IMR-90 (cell line): Measurements from ENCODE around the gene MUC6. TPM values are rescaled to one million over a fixed set of nuclear protein-coding genes. Genes with fewer than 3 reads are reported as not detected.

Source experiments
- ATAC-seq: fragments of 200-7000 bp; cut with Tn5 transposase; 2 replicates; pipeline ENCODE4 v1.9.1; 2020; ENCODE audit warnings: low read depth, mild to moderate bottlenecking, moderate library complexity
- BruUV-seq: library from RNA; stranded (reverse); fragments of 400-500 nt; replicated peaks from 2 replicates; lab custom pipeline; 2021; lab: Mats Ljungman, UMichigan
- CTCF ChIA-PET: fragments of 300-600 bp; formaldehyde crosslinking; extraction: SDS; loops from one replicate; lab custom pipeline; 2021; ENCODE audit warnings: antibody characterized with exemption; lab: Yijun Ruan, JAX
- POLR2A ChIA-PET: fragments of 300-600 bp; sonication (Branson Sonifier 250); formaldehyde crosslinking; loops from one replicate; lab custom pipeline; 2022; ENCODE audit warnings: antibody characterized with exemption; ENCODE audit not compliant: unreplicated experiment; lab: Charles Lee
- DNase-seq: peaks from one replicate; pipeline ENCODE4 v3.0.0; 2013
- H2AFZ ChIP-seq: replicated peaks from 2 replicates; pipeline ENCODE3; 2013; ENCODE audit warnings: low read length, mild to moderate bottlenecking; ENCODE audit not compliant: poor library complexity
- H2AK5ac ChIP-seq: 2 replicates; pipeline ENCODE4 v1.6.1; 2013; ENCODE audit warnings: low read depth, low read length, inconsistent platforms
- H2AK9ac ChIP-seq: replicated peaks from 2 replicates; pipeline ENCODE3; 2013; ENCODE audit warnings: mild to moderate bottlenecking, low read depth, low read length, moderate library complexity; ENCODE audit not compliant: poor library complexity
- H2BK120ac ChIP-seq: 2 replicates; pipeline ENCODE4 v1.6.1; 2013; ENCODE audit warnings: low read depth, low read length, inconsistent platforms
- H2BK15ac ChIP-seq: 3 replicates; pipeline ENCODE4 v1.6.1; 2013; ENCODE audit warnings: low read depth, low read length, inconsistent platforms
- H2BK20ac ChIP-seq: 2 replicates; pipeline ENCODE4 v1.6.1; 2013; ENCODE audit warnings: low read depth, mild to moderate bottlenecking, inconsistent platforms, low read length, moderate library complexity
- H2BK5ac ChIP-seq: 2 replicates; pipeline ENCODE4 v1.6.1; 2013; ENCODE audit warnings: mild to moderate bottlenecking, low read depth, low read length, inconsistent platforms; ENCODE audit not compliant: poor library complexity, severe bottlenecking
- H3K14ac ChIP-seq: replicated peaks from 2 replicates; pipeline ENCODE4 v1.6.1; 2013; ENCODE audit warnings: low read depth, low read length, inconsistent platforms
- H3K18ac ChIP-seq: 2 replicates; pipeline ENCODE4 v1.6.1; 2013; ENCODE audit warnings: low read depth, low read length, control low read depth
- H3K23ac ChIP-seq: 2 replicates; pipeline ENCODE4 v1.6.1; 2013; ENCODE audit warnings: low read depth, low read length, inconsistent platforms
- H3K27ac ChIP-seq: 2 replicates; pipeline ENCODE4 v1.5.1; 2013; ENCODE audit warnings: mild to moderate bottlenecking, control low read depth, low read length; ENCODE audit not compliant: insufficient read depth
- H3K27me3 ChIP-seq: 2 replicates; pipeline ENCODE4 v1.6.1; 2013; ENCODE audit warnings: low read length; ENCODE audit not compliant: control insufficient read depth, insufficient read depth
- H3K36me3 ChIP-seq: 2 replicates; pipeline ENCODE4 v1.6.1; 2013; ENCODE audit warnings: low read length, mixed read lengths; ENCODE audit not compliant: control insufficient read depth, insufficient read depth
- H3K4ac ChIP-seq: 2 replicates; pipeline ENCODE4 v1.6.1; 2013; ENCODE audit warnings: low read depth, low read length, inconsistent platforms
- H3K4me1 ChIP-seq: 2 replicates; pipeline ENCODE4 v1.6.1; 2013; ENCODE audit warnings: low read length, mixed read lengths; ENCODE audit not compliant: control insufficient read depth, insufficient read depth
- H3K4me2 ChIP-seq: 2 replicates; pipeline ENCODE4 v1.6.1; 2013; ENCODE audit warnings: low read depth, mild to moderate bottlenecking, control low read depth, low read length, moderate library complexity
- H3K4me3 ChIP-seq: 2 replicates; pipeline ENCODE4 v1.5.1; 2013; ENCODE audit warnings: low read depth, mild to moderate bottlenecking, control low read depth, low read length, moderate library complexity; ENCODE audit not compliant: insufficient read depth
- H3K56ac ChIP-seq: 2 replicates; pipeline ENCODE4 v1.6.1; 2013; ENCODE audit warnings: low read length, inconsistent platforms; ENCODE audit not compliant: insufficient read depth; ENCODE audit errors: extremely low read depth
- H3K79me1 ChIP-seq, 2 experiments: 2 replicates each; pipeline ENCODE4 v1.6.1; 2013; ENCODE audit warnings: low read length in 2 of 2, inconsistent platforms in 1 of 2, low read depth in 1 of 2
- H3K9ac ChIP-seq: 2 replicates; pipeline ENCODE4 v1.6.1; 2013; ENCODE audit warnings: low read depth, low read length, control low read depth
- H3K9me1 ChIP-seq: 2 replicates; pipeline ENCODE4 v1.6.1; 2013; ENCODE audit warnings: low read length, inconsistent platforms; ENCODE audit not compliant: insufficient read depth
- H3K9me3 ChIP-seq: 2 replicates; pipeline ENCODE4 v1.6.1; 2013; ENCODE audit warnings: low read length; ENCODE audit not compliant: control insufficient read depth, insufficient read depth
- H4K20me1 ChIP-seq: 2 replicates; pipeline ENCODE4 v1.6.1; 2013; ENCODE audit warnings: low read length, inconsistent platforms; ENCODE audit not compliant: insufficient read depth
- H4K5ac ChIP-seq: 2 replicates; pipeline ENCODE4 v1.6.1; 2013; ENCODE audit warnings: mild to moderate bottlenecking, low read depth, low read length, control low read depth
- H4K8ac ChIP-seq, 2 experiments: 2 replicates each; pipeline ENCODE4 v1.6.1; 2013; ENCODE audit warnings: low read depth in 2 of 2, low read length in 2 of 2, control low read depth in 1 of 2, inconsistent platforms in 1 of 2
- H4K91ac ChIP-seq: 2 replicates; pipeline ENCODE4 v1.6.1; 2013; ENCODE audit warnings: low read depth, low read length, inconsistent platforms; ENCODE audit not compliant: insufficient read depth
- BHLHE40 ChIP-seq: fragments of 150-350 bp; IDR thresholded peaks from 2 replicates; pipeline ENCODE4 v1.6.1; 2016; ENCODE audit warnings: mild to moderate bottlenecking, low read depth, low read length
- CHD1 ChIP-seq: IDR thresholded peaks from 2 replicates; pipeline ENCODE4 v1.6.1; 2012; ENCODE audit warnings: low read depth, low read length, improper control_type of control experiment
- FOS ChIP-seq: fragments of 150-350 bp; IDR thresholded peaks from 2 replicates; pipeline ENCODE4 v1.6.1; 2016; ENCODE audit warnings: low read depth, low read length
- MAFK ChIP-seq: IDR thresholded peaks from 2 replicates; pipeline ENCODE4 v1.6.1; 2012; ENCODE audit warnings: low read depth, low read length, improper control_type of control experiment
- MXI1 ChIP-seq: IDR thresholded peaks from 2 replicates; pipeline ENCODE4 v1.6.1; 2012; ENCODE audit warnings: low read depth, mild to moderate bottlenecking, low read length, moderate library complexity, borderline replicate concordance
- NFE2L2 ChIP-seq: fragments of 150-350 bp; IDR thresholded peaks from 2 replicates; pipeline ENCODE4 v1.6.1; 2016; ENCODE audit warnings: low read depth, mild to moderate bottlenecking, low read length
- POLR2A ChIP-seq: IDR thresholded peaks from 2 replicates; pipeline ENCODE4 v1.6.1; 2012; ENCODE audit warnings: mild to moderate bottlenecking, low read depth, low read length
- RAD21 ChIP-seq: IDR thresholded peaks from 2 replicates; pipeline ENCODE4 v1.6.1; 2012; ENCODE audit warnings: low read length, improper control_type of control experiment
- RCOR1 ChIP-seq: IDR thresholded peaks from 2 replicates; pipeline ENCODE4 v1.6.1; 2012; ENCODE audit warnings: mild to moderate bottlenecking, low read length, improper control_type of control experiment; ENCODE audit not compliant: insufficient replicate concordance
- RFX5 ChIP-seq: IDR thresholded peaks from 2 replicates; pipeline ENCODE4 v1.8.0; 2012; ENCODE audit warnings: low read depth, mild to moderate bottlenecking, low read length, moderate library complexity
- SMC3 ChIP-seq: fragments of 150-350 bp; IDR thresholded peaks from 2 replicates; pipeline ENCODE4 v1.6.1; 2016; ENCODE audit warnings: low read depth, mild to moderate bottlenecking, antibody characterized with exemption, low read length, moderate library complexity
- WGBS, 2 experiments: methylation state at CpG; one replicate each; pipeline versions ENCODE4 v1.1.5 to v1.1.7; 2013; ENCODE audit warnings: missing lambda C conversion rate in 2 of 2; ENCODE audit not compliant: insufficient read length in 1 of 2; ENCODE audit errors: extremely low coverage in 2 of 2; 5-methylcytosine and 5-hydroxymethylcytosine counted together
- dilution Hi-C: fragments of 300-500 bp; cut with HindIII; formaldehyde crosslinking; loops from one replicate; pipeline ENCODE4 v1.14.3; 2018; ENCODE audit warnings: low sequenced_read_pairs; ENCODE audit not compliant: unreplicated experiment
- in situ Hi-C: fragments of 300-500 bp; cut with MboI; formaldehyde crosslinking; loops from 3 replicates; pipeline ENCODE4 v1.14.3; 2019; ENCODE audit warnings: low sequenced_read_pairs, inconsistent platforms, mixed read lengths
- intact Hi-C: fragments of 100-400 bp; cut with micrococcal nuclease; formaldehyde crosslinking; loops from 2 replicates; pipeline ENCODE4 v1.10.0; 2022
- polyA plus RNA-seq, 3 experiments: library from polyadenylated mRNA; depleted of rRNA; stranded (reverse); fragments of >200 nt; gene quantifications; 2 replicates each; pipeline ENCODE4 v1.2.3, GENCODE V29; 2012; ENCODE audit warnings: low replicate concordance in 1 of 3
- total RNA-seq: library from RNA; depleted of rRNA; stranded (reverse); fragments of >200 nt; gene quantifications from 2 replicates; pipeline ENCODE4 v1.2.3, GENCODE V29; 2012
- TF ChIP-seq, protein P1 (sequence below): fragments of 150-350 bp; IDR thresholded peaks from 2 replicates; pipeline ENCODE4 v1.6.1; 2017; ENCODE audit warnings: mild to moderate bottlenecking, antibody characterized with exemption, low read length, low read depth
- TF ChIP-seq, protein P2 (sequence below): conservative IDR thresholded peaks from 2 replicates; pipeline ENCODE4 v1.5.1; 2012; ENCODE audit warnings: mild to moderate bottlenecking, low read depth, low read length, improper control_type of control experiment

The MUC6 gene
- total and polyA plus RNA-seq, 2 of the 4 experiments (the other 2 are of a cell fraction), result not detected

DNA sequence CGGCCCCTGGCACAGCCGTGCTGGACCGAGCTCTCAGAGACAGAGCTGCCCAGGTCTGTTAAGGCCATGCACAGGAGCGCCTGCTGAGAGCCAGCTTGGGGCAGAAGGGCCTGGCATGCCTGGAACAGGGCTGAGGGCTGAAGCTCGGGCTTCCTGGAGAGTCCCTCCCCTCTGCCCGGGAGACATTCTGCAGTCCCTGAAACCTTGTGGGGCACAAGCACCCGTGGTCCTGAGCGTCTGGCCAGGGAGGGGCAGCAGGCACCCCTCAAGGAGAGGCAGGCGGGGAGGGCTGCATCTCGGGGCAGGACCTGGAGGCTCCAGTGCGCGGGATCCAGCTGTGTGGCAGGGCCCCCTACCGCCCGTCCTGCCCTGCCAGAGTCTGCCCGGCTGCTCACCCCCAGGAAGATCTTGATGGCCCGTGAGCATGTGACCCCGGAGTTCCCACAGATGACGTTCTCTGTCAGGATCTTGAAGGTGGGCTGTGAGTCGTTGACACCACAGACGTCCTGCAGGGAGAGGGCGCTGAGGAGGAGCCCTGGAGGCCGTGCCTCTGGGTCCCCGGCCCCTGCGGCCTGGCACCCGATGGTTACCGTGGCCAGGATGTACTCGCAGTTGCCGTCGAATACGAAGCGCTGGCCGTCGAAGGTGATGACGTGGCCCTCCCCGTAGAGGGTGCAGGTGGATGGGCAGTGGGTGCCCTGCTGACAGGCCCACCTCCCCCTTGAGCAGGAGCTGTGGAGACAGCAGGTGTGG, 10.9 kb downstream of the MUC6 start:
- TF ChIP-seq NFE2L2 (no peak), BHLHE40 (no peak), MAFK (no peak), RFX5 (no peak), SMC3 (no peak), CHD1 (no peak), POLR2A (no peak), MXI1 (no peak), RCOR1 (no peak), FOS (no peak), RAD21 (no peak)
- TF ChIP-seq, protein P1, sequence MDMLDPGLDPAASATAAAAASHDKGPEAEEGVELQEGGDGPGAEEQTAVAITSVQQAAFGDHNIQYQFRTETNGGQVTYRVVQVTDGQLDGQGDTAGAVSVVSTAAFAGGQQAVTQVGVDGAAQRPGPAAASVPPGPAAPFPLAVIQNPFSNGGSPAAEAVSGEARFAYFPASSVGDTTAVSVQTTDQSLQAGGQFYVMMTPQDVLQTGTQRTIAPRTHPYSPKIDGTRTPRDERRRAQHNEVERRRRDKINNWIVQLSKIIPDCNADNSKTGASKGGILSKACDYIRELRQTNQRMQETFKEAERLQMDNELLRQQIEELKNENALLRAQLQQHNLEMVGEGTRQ, result no peak
- TF ChIP-seq, protein P2, sequence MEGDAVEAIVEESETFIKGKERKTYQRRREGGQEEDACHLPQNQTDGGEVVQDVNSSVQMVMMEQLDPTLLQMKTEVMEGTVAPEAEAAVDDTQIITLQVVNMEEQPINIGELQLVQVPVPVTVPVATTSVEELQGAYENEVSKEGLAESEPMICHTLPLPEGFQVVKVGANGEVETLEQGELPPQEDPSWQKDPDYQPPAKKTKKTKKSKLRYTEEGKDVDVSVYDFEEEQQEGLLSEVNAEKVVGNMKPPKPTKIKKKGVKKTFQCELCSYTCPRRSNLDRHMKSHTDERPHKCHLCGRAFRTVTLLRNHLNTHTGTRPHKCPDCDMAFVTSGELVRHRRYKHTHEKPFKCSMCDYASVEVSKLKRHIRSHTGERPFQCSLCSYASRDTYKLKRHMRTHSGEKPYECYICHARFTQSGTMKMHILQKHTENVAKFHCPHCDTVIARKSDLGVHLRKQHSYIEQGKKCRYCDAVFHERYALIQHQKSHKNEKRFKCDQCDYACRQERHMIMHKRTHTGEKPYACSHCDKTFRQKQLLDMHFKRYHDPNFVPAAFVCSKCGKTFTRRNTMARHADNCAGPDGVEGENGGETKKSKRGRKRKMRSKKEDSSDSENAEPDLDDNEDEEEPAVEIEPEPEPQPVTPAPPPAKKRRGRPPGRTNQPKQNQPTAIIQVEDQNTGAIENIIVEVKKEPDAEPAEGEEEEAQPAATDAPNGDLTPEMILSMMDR, result no peak
- 59% methylated on average over 14 of the region's 35 CpGs; no CpG with 5 or more reads in 1 of the 2 experiments for WGBS, 2 experiments
- no peak overlapping the region for H2BK15ac ChIP-seq
- ATAC-seq (peak; percentile 7; the same call in 1 of the 2 replicates), DNase-seq (no peak)
- H3K27me3 ChIP-seq, result no peaks in the 10 kb centered on the region
- no peak overlapping the region for H4K8ac ChIP-seq
- POLR2A ChIA-PET, result no interaction called here
- no peak overlapping the region for H2AFZ ChIP-seq
- BruUV-seq, result no TSS peak
- H3K36me3 ChIP-seq, result no peaks in the 10 kb centered on the region
- peaks cover 5% of the 10 kb centered on the region for H3K9me1 ChIP-seq
- no peak overlapping the region for H2BK5ac ChIP-seq
- H3K18ac ChIP-seq, result no peak overlapping the region
- no peak overlapping the region for H2BK120ac ChIP-seq
- dilution Hi-C loops, result no loop called here
- H3K4me1 ChIP-seq, result no peaks in the 10 kb centered on the region
- no peak overlapping the region for H3K4me3 ChIP-seq
- H2AK9ac ChIP-seq, result no peak overlapping the region
- no peak overlapping the region for H3K4me2 ChIP-seq
- no peak overlapping the region for H2AK5ac ChIP-seq
- no peak overlapping the region for H3K4ac ChIP-seq
- H3K79me1 ChIP-seq, result no peaks in the 10 kb centered on the region
- H4K5ac ChIP-seq, result no peak overlapping the region
- no peaks in the 10 kb centered on the region; the same call in 1 of the 2 replicates for H4K20me1 ChIP-seq
- no peak overlapping the region for H3K23ac ChIP-seq
- H2BK20ac ChIP-seq, result no peak overlapping the region
- no peak overlapping the region for H4K91ac ChIP-seq
- no peak overlapping the region for H3K9ac ChIP-seq
- intact Hi-C loops, result no loop called here
- no peak overlapping the region for H3K27ac ChIP-seq
- H3K14ac ChIP-seq, result no peak overlapping the region
- in situ Hi-C loops, result no loop called here
- no peaks in the 10 kb centered on the region for H3K9me3 ChIP-seq
- H3K56ac ChIP-seq, result no peak overlapping the region
- CTCF ChIA-PET, result no interaction called here
